ENCODE results near the gene EXOC3L1.

Gene EXOC3L1

GRCh38 chr16:67177743-67178699, 11.9 kb downstream of the EXOC3L1 start:
- DNase-seq: peak; percentile 43

- no peak for DNase-seq
Observed at GRCh38 chr16:67176662-67177061, 13.3 kb downstream of the EXOC3L1 start.

- no peak for DNase-seq
Observed at GRCh38 chr16:67174706-67175231, 15.2 kb downstream of the EXOC3L1 start.

- DNase-seq: peak; percentile 61
Observed at GRCh38 chr16:67173808-67174705, 15.9 kb downstream of the EXOC3L1 start.

- DNase-seq: no peak
Observed at GRCh38 chr16:67173323-67173722, 16.6 kb downstream of the EXOC3L1 start.

- DNase-seq: no peak
Observed at GRCh38 chr16:67170949-67171649, 18.8 kb downstream of the EXOC3L1 start.

- no peak for DNase-seq
Observed at GRCh38 chr16:67170168-67170948, 19.6 kb downstream of the EXOC3L1 start, which contains the start of gene NOL3. TSS of gene NOL3 (plus strand) at chr16:67170538.

- DNase-seq: no peak
Observed at GRCh38 chr16:67169642-67170167, 20.2 kb downstream of the EXOC3L1 start.

GRCh38 chr16:67169011-67169451, 20.9 kb downstream of the EXOC3L1 start:
- no peak for DNase-seq

- DNase-seq: no peak
Observed at GRCh38 chr16:67167588-67167987, 22.3 kb downstream of the EXOC3L1 start.

GRCh38 chr16:67166598-67167168, 23.3 kb downstream of the EXOC3L1 start:
- no peak for DNase-seq

- DNase-seq: no peak
Observed at GRCh38 chr16:67166110-67166547, 23.8 kb downstream of the EXOC3L1 start.

GRCh38 chr16:67165121-67166078, 24.5 kb downstream of the EXOC3L1 start:
- no peak for DNase-seq

- no peak for DNase-seq
Observed at GRCh38 chr16:67164599-67165061, 25.3 kb downstream of the EXOC3L1 start, which contains the start of gene HSF4. TSS of gene HSF4 (plus strand) at chr16:67164745. CDS start at chr16:67164812, 67 bp downstream.

GRCh38 chr16:67163999-67164558, 25.9 kb downstream of the EXOC3L1 start:
- DNase-seq: no peak

GRCh38 chr16:67163164-67163998, 26.6 kb downstream of the EXOC3L1 start:
- DNase-seq: no peak

GRCh38 chr16:67162506-67163163, 27.3 kb downstream of the EXOC3L1 start:
- DNase-seq: no peak

Measured in effector CD4-positive, alpha-beta T cell (primary cell).